HL-60 (cell line): Measurements from ENCODE around the gene OIT3.

ENCODE experiments used
- DNase-seq, 2 experiments: peaks; one replicate each; pipeline ENCODE4 v3.0.0-alpha.2; 2010 to 2020; ENCODE audit warnings: low read depth in 1 of 2, low spot score in 1 of 2
- H3K27ac ChIP-seq: fragments of 250-450 bp; sonication (Bioruptor Pico); replicated peaks from 2 replicates; pipeline ENCODE4 v1.5.1; 2020; ENCODE audit warnings: mild to moderate bottlenecking, moderate library complexity
- H3K27me3 ChIP-seq: fragments of 250-450 bp; sonication (Bioruptor Pico); 2 replicates; pipeline ENCODE4 v1.5.1; 2021; ENCODE audit warnings: mild to moderate bottlenecking, moderate library complexity; ENCODE audit not compliant: insufficient read depth, poor library complexity, severe bottlenecking
- H3K4me3 ChIP-seq: replicated peaks from 2 replicates; pipeline ENCODE4 v1.5.1; 2011; ENCODE audit warnings: mild to moderate bottlenecking, control low read depth, low read length; ENCODE audit not compliant: insufficient read depth
- GABPA ChIP-seq: IDR thresholded peaks from 2 replicates; pipeline ENCODE4 v1.6.1; 2012; ENCODE audit warnings: low read depth
- POLR2AphosphoS5 ChIP-seq: IDR thresholded peaks from 2 replicates; pipeline ENCODE4 v1.6.1; 2012; ENCODE audit warnings: low read depth
- SPI1 ChIP-seq: IDR thresholded peaks from 2 replicates; pipeline ENCODE4 v1.6.1; 2012; ENCODE audit warnings: low read depth, mild to moderate bottlenecking, borderline replicate concordance
- TF ChIP-seq, protein P1 (sequence below): IDR thresholded peaks from one replicate; pipeline ENCODE4 v1.5.1; 2011; ENCODE audit warnings: low read length, control low read depth, inconsistent platforms; ENCODE audit not compliant: insufficient read depth
- TF ChIP-seq, protein P2 (sequence below): IDR thresholded peaks from 2 replicates; pipeline ENCODE4 v1.6.1; 2012; ENCODE audit warnings: low read depth; ENCODE audit not compliant: insufficient replicate concordance

OIT3 gene

DNA sequence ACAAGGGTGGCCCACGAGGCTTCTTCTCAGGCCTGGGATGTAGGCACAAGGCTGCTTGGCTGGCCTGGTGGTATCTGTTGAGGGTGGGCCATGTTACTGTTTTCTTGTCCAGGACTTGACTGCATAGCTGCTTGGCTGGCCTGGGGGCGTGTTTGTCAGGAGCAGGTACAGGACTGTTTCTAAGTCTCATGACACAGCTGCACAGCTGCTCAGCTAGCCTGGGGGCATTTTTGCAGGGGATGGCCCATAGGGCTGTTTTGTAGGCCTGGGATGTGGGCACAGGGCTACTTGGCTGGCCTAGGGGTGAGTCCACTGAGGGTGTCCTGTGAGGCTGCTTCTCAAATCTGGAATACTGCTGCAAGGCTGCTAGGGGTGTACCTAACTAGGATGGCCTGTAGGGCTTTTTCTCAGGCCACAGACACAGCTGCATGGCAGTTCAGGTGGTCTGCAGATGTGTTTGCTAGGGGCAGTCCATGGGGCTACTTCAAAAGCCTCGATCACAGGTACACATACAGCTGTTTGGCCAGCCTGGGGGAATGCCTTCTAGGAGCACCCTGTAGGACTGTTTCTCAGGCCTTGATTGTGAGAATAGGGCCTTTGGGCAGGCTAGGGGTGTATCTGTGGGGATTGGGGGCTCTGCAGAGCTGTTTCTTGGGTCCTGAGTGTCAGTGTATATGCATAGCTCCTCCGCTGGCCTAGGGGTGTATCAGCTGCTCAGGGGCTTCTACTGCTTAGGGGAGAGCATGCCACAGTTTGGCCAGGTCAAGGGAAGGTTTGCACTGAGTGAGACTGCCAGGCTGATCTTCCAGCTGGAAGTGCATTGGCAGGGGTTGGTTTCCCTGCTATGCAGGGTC is 87.7 kb downstream of the OIT3 start:
- no peak for DNase-seq
- Histone ChIP-seq H3K27ac (no peak overlapping the region), H3K27me3 (no peaks in the 10 kb centered on the region), H3K4me3 (no peak overlapping the region)
- TF ChIP-seq GABPA: no peak
- TF ChIP-seq, protein P1, sequence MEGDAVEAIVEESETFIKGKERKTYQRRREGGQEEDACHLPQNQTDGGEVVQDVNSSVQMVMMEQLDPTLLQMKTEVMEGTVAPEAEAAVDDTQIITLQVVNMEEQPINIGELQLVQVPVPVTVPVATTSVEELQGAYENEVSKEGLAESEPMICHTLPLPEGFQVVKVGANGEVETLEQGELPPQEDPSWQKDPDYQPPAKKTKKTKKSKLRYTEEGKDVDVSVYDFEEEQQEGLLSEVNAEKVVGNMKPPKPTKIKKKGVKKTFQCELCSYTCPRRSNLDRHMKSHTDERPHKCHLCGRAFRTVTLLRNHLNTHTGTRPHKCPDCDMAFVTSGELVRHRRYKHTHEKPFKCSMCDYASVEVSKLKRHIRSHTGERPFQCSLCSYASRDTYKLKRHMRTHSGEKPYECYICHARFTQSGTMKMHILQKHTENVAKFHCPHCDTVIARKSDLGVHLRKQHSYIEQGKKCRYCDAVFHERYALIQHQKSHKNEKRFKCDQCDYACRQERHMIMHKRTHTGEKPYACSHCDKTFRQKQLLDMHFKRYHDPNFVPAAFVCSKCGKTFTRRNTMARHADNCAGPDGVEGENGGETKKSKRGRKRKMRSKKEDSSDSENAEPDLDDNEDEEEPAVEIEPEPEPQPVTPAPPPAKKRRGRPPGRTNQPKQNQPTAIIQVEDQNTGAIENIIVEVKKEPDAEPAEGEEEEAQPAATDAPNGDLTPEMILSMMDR: no peak
- no peak for TF ChIP-seq SPI1
- TF ChIP-seq, protein P2, sequence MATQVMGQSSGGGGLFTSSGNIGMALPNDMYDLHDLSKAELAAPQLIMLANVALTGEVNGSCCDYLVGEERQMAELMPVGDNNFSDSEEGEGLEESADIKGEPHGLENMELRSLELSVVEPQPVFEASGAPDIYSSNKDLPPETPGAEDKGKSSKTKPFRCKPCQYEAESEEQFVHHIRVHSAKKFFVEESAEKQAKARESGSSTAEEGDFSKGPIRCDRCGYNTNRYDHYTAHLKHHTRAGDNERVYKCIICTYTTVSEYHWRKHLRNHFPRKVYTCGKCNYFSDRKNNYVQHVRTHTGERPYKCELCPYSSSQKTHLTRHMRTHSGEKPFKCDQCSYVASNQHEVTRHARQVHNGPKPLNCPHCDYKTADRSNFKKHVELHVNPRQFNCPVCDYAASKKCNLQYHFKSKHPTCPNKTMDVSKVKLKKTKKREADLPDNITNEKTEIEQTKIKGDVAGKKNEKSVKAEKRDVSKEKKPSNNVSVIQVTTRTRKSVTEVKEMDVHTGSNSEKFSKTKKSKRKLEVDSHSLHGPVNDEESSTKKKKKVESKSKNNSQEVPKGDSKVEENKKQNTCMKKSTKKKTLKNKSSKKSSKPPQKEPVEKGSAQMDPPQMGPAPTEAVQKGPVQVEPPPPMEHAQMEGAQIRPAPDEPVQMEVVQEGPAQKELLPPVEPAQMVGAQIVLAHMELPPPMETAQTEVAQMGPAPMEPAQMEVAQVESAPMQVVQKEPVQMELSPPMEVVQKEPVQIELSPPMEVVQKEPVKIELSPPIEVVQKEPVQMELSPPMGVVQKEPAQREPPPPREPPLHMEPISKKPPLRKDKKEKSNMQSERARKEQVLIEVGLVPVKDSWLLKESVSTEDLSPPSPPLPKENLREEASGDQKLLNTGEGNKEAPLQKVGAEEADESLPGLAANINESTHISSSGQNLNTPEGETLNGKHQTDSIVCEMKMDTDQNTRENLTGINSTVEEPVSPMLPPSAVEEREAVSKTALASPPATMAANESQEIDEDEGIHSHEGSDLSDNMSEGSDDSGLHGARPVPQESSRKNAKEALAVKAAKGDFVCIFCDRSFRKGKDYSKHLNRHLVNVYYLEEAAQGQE: no peak
- TF ChIP-seq POLR2AphosphoS5: no peak

DNA sequence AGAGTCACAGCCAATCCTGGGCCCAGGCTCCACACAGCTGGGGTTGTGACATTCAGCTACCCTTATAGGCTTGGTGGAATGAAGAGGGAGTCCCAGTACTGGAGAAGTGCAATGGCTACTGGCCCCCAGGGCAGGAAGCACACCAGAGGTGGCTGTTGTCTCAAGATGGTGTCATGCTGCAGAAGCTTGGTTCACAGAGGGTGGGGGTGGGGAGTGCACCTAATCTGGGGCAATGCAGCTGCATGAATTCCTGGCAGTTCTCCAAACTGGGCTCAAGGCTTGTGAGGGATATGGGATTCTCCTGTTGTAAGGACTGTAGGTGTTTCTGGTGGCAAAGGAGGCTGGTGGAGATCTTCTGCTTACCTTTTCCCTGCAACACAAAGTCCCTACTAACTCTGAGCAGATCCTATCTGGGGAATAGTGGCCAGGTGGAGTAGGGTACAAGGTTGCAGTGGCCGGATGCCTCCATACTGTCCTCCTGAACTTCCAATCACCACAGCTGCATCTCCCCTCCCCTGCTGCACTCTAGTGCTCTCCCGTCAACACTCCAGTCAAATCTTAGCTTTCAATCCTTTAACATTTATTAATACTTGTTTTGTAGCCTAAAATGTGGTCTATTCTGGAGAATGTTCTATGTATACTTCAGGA is 88.5 kb downstream of the OIT3 start:
- DNase-seq: no peak
- H3K27me3 ChIP-seq: no peaks in the 10 kb centered on the region
- no peak overlapping the region for H3K27ac ChIP-seq
- no peak overlapping the region for H3K4me3 ChIP-seq
- no peak for TF ChIP-seq GABPA
- TF ChIP-seq, protein P2: no peak
- no peak for TF ChIP-seq POLR2AphosphoS5
- no peak for TF ChIP-seq SPI1
- TF ChIP-seq, protein P1: no peak
